Eye (tissue), 1 donor: ENCODE measurements around the gene RGPD4.
"Not testable (repeated sequence)": the region's sequence is repeated elsewhere in the genome, so short reads cannot be mapped to it uniquely, and the experiment has no call there.

ENCODE experiments used
- DNase-seq: peaks from one replicate; pipeline ENCODE4 v3.0.0-alpha.2; 2015

RGPD4 gene

GRCh38 chr2:107826749-107827148 is at the start of gene RGPD4:
RGPD4 (plus strand) TSS chr2:107826892; CDS start chr2:107827014, 122 bp downstream.
- DNase-seq: not testable (repeated sequence)

DNA sequence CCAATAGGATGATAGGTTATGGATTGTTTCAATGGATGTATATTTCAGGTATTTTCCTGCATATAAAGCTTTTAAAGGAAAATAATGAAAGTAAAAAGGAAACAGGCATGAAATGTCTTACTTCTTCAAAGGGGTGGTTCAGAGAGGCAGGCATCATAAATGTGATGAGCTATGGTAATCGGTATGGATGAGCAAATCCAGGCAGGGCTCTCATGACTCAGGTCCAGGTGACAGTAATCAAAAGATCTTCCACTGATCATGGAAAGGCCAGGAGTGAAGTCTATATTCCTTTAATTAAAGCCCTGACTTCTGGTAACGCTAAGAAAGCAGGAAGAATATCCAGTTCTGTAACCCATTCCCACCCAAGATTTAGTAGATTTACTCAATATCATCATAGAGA is 48.7 kb upstream of the RGPD4 start:
- DNase-seq: no peak

- no peak for DNase-seq
These were observed 40.9 kb upstream of the RGPD4 start for GRCh38 chr2:107785756-107786155.

DNA sequence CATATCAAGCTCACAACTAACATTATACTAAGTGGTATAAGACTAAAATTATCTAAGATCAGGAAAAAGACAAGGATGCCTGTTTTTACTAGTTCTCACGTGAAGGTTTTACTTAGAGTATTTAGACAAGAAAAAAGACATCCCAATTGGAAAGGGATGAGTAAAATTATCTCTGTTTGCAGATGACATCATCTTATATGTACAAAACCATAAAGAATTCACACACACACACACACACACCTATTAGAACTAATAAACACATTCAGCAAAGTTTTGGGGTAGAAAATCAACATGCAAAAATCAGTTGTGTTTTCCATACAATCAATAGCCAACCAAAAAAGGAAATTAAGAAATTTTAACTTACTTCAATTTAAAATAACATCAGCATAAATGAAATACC is 35.9 kb upstream of the RGPD4 start:
- no peak for DNase-seq

- DNase-seq: no peak
These were observed 25.2 kb upstream of the RGPD4 start for GRCh38 chr2:107801498-107801897.

DNA sequence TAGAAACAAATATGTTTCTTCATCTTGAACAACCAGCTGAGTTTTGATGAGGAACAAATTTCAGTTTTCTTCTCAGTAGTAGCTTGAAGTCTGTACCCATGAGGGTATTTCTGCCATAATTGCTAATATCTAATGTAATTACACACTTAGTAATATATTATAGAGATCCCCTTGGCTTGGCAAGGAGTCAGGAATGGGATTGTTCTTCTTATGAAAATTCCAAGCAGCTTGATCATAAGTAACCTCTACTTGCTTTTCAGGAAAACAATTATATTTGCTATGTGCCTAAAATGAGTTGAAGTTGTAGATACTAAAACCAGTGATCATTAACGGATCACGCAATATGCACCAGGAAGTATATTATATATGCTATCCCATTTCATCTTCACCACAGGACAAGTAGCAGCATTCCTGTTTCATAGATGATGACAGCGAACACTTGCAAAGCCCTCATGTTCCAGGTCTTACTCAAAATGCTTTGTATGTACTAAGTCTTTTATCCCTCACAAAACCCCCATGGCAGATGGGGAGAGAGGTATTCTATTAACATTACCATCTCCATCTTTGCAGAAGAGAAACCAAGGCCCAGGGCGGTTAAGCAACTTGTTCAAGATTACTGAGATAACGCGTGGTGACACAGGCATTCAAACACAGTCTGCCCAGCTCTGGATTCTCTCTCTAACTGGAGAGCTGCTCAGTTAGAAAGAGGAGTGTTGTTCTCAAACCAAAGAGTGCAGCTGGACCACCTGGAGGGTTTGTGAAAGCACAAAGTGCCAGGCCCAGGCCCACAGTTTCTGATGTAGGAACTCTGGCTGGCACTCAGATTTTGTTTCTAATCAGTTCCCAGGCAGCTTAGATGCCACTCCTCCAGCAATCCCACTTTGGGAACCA is 21.8 kb upstream of the RGPD4 start:
- peak; percentile 32 for DNase-seq

GRCh38 chr2:107806901-107807300 is 19.8 kb upstream of the RGPD4 start:
- DNase-seq: no peak

DNA sequence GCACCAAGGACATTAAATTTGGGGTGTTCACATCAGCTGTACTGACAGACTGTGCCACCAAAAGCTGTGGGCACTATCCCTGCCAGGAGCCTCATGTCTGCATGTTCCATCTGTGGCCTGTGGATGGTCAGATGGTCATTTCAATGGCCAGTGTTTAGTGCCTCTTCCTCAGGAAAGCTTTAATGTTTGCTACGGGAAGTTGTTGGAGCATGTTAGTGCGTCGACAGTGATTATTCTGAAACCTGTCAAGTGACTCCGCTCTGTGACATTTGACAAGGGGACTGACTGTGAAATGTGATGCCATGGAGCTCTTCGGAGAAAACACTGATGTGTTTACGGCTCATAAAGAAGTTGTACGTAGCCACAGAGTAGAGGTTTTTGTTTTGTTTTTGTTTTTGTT is 18.7 kb upstream of the RGPD4 start:
- no peak for DNase-seq

DNA sequence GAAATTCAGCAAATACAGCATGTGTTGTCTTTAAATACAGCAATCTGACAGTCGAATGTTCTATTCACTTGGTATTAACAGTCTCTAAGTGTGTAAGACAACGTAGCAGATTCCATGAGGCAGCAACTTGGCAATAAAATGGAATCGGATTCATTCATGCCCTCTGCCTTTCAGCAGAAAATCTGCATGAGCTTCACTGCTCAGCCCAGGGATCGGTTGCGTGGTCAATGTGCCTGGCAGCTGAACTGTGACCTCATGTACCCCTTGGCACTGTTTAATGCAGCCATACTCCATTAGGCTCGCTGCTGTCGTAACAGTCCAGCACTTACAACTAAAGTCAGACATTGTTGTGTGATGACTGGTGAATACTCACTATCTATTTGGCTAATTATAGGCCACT is 17.7 kb upstream of the RGPD4 start:
- DNase-seq: no peak

DNA sequence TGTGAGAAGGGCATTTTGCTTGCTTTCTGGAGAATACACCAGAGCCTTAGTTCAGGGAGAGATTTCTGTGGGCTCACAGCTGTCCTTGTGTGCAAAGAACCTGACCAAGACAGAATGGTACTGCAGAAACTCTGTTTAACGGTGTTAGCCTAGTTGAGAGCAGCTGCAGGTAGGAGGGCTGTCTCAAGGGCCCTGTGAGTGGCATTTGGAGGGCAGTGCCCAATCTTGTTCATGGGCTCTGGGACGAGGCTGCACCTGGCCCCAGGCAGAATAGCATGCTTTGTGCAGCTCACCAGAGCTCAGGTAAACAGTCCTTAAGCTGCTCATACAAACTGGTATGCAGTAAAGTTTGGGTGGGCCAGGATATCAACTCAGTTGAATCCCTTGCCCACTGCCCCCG is 16.9 kb upstream of the RGPD4 start:
- no peak for DNase-seq

- no peak for DNase-seq
These were observed 16.0 kb upstream of the RGPD4 start for GRCh38 chr2:107810734-107811133.

- no peak for DNase-seq
These were observed 15.3 kb upstream of the RGPD4 start for GRCh38 chr2:107811411-107811810.

DNA sequence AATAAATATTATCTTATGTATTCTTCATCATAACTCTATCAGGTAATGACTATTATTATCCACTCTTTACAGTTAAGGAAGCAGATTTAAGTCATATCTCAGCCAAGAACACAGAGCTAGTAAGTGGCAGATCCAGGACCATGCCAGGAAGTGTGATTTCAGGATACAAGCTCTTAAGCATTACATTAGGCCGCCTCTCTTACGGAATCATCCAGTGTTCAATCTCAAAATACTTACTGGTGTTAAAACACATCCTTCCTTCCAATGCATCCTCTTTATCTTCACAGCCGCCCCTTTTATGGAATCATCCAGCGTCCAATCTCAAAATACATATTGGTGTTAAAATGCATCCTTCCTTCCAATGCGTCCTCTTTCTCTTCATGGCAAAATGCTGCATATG is 14.7 kb upstream of the RGPD4 start:
- DNase-seq: no peak

DNA sequence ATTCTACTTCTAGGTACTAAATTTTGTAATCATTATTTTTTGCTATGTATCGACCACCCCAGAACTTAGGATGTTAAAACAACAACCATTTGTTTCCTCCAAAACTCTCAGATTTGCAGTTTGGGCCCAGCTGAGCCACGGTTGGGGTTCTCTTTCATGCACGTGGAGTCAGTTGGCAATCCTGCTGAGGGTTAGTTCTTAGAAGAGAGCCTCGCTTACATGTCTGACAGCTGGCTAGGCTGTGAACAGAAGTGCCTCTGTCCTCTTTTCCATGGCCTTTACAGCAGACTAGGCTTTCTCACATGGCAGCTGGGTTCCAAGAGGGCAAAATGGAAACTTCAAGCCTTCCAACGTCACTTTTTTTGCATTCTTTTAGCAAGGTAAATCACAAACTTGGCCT is 9.3 kb upstream of the RGPD4 start:
- no peak for DNase-seq

DNA sequence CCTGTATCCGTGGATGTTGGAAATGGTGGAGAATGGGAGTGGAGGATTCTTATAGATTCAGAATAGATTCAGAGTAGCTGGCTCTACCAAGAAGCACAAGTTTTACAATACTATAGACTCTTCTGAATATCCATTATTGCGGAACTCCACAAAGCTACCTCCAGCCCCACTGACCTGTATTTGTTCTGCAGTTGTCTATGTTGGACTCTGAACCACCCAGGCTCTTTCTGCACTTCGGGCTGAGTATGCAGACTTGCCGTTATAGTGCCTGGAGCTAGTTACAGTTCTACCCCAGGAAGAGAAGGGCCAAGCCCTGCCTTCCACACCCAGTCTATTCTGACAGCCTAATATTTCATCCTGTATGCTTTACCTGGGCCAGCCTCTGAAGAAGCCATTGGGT is 4.4 kb upstream of the RGPD4 start:
- no peak for DNase-seq

DNA sequence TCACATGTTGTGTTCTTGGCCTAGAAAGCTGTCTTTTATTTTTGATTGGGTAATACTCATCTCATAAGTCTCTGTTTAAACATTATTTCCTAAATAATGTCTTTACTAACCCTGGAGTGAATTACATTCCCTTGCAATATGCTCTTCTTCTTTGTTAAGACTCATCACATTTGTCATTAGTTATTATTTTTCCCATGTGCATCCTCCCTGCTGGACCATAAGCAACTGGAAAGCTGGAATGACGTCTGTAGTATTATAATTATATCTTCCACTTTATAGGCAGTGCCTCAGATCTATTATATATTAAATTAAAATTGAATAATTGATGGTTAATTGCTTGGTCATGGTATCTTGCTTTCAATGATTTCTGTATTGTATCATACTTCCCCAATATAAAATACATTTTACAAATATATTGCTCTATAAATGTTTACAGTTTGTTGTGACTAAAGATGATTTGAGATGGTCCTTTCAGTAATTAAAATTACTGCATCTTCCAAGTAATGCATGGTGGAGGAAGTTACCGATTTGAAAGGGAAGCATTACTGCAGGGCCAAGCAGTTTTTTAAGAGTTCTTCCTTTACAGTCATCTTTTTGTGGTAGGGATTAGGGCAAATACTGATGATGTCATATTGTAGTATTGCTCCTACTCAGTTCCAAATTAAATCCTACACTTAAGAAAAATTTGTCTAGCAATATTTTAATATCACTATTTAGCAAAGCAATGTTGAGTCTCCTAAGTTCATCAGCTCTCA is 2.1 kb upstream of the RGPD4 start:
- DNase-seq: no peak

- DNase-seq: no peak
These were observed 1.5 kb upstream of the RGPD4 start for GRCh38 chr2:107825206-107825563.

DNA sequence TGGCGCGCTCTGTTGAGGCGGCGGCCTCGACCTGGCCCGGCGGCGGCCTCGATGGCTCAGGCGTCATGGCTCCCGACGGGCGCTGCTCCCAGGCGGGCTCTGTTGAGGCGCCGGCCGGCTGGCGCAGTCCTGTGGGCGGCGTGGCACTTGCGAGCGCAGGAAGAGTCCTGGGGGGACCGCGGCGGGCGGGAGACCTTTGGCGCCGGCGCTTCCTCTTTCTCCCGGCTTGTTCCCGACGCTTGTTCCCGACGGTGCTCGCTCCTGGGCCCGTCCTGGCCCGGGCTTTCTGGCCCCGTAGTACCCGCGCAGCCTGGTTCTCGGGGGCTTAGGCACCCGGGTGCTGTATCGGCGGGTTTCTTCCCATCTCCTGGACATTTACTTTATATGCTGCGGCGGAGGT is 2.8 kb downstream of the RGPD4 start:
- DNase-seq: not testable (repeated sequence)

GRCh38 chr2:107833152-107833551 is 6.5 kb downstream of the RGPD4 start:
- DNase-seq: not testable (repeated sequence)

- DNase-seq: not testable (repeated sequence)
These were observed 6.9 kb downstream of the RGPD4 start for GRCh38 chr2:107833618-107834017.

- not testable (repeated sequence) for DNase-seq
These were observed 89.4 kb downstream of the RGPD4 start for GRCh38 chr2:107916121-107916520.

- DNase-seq: not testable (repeated sequence)
These were observed 90.1 kb downstream of the RGPD4 start for GRCh38 chr2:107916696-107917370.

DNA sequence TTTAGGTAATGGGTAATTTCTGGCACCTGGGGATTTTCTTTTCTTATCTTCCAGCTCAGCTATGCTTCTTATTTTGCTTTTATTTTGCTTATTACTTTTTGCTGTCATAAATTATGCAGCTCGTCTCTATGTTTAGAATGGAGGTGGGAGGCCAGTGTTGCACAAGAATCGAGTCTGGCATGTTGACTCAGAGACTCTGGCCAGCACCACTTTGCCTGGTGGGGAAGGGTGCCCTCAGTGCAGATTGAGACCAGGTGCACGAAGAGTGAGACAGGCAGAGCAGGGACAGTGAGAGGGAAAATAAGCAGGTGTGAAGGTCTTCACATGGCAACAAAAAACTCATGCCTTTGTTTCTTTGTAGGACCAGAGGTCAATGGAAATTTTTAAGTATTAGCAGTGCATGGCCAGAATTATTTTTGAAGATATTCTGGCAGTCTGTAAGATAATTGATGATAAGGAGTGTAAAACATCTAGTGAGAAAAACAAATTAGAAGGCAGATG is 100.4 kb downstream of the RGPD4 start:
- no peak for DNase-seq
